ENCODE measurements around the gene WFDC12. TPM values are rescaled to one million over a fixed set of nuclear protein-coding genes. Genes with fewer than 3 reads are reported as not detected.

The WFDC12 gene
- total and polyA plus RNA-seq, 2 donors (not counting 3 experiments of a cell fraction or from before 2014, with no cell fraction given), result not detected

DNA sequence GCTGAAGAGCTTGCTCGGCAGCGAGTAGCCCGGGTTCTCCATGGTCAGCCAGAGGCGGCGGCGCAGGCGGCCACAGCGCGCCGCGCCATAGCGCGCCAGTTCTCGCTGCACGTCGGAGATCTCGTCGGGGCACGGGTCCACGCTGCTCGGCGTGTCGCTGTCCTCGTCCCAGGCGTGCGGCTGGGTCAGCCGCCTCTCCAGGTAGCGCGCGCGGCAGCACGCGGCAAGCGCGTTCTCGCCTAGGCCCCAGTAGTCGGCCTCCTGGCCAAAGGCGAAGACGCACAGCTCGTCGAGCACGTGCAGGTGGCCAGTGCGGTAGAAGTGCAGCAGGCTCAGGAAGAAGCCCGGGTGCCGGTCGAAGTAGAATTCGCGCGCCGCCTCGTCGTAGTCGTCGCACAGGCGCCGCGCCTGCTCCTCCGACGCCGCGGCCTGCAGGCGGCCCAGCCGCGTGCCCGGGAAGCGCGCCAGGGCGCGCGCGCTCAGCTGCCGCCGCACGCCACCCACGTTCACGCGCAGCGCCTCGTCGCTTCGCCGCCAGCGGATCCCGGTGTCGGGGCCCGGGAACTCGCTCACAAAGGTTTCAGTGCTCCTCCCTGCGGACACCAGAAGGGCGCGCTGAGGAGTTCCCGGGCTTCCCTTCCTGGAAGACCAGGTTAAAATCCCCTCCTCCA is 26.0 kb downstream of the WFDC12 start:
- FAIRE-seq, result peak; percentile 58
- H3K36me3 ChIP-seq (ENCODE audit: control insufficient read depth in 2 of 2, extremely low read depth in 1 of 2, insufficient read depth in 2 of 2, low read length in 2 of 2), result no peaks in the 10 kb centered on the region
- H3K9ac ChIP-seq (replicated peaks; ENCODE audit: extremely low read depth, insufficient read depth, low read length), result no peak overlapping the region
- no peaks in the 10 kb centered on the region for H4K20me1 ChIP-seq (replicated peaks; ENCODE audit: control insufficient read depth, extremely low read depth, insufficient read depth, low read length)
- ChIA-PET POLR2A (no interaction called here), CTCF (interaction anchor here (0.8 to 12.2 kb wide), 15 partner anchors 11 to 673 kb away, joined by 3 to 411 read pairs (median 5); no protein-coding TSS in a partner anchor)
- no peaks in the 10 kb centered on the region for H3K9me3 ChIP-seq (replicated peaks; ENCODE audit: control insufficient read depth, insufficient read depth, low read length)
- H2AFZ ChIP-seq (ENCODE audit: low read depth, low read length), result peak overlapping the region; percentile 33
- H3K4me3 ChIP-seq (replicated peaks in 1 of 3; ENCODE audit: insufficient read depth in 1 of 3, low read depth in 1 of 3, low read length in 3 of 3), result peak overlapping the region in 1 of 3 experiments; percentile 24
- no peak overlapping the region for H3K27ac ChIP-seq (ENCODE audit: insufficient read depth, low read depth, low read length)
- no peaks in the 10 kb centered on the region for H3K9me1 ChIP-seq (replicated peaks; ENCODE audit: control insufficient read depth, extremely low read depth, insufficient read depth, low read length)
- TF ChIP-seq EZH2 (IDR thresholded peaks at IDR 0.05; ENCODE audit: borderline replicate concordance, low read depth, low read length, severe bottlenecking), result peak; percentile 65
- TF ChIP-seq FOS (IDR thresholded peaks at IDR 0.05; ENCODE audit: borderline replicate concordance, insufficient read depth, low read length), result no peak
- TF ChIP-seq JUN (IDR thresholded peaks at IDR 0.05; ENCODE audit: borderline replicate concordance, insufficient read depth, insufficient read length, low read depth), result no peak
- dilution Hi-C loops (cut with MboI; ENCODE audit: extremely low pct_ligation_motif_present, low sequenced_read_pairs), result no loop called here
- peak overlapping the region; percentile 49 for H3K4me2 ChIP-seq (ENCODE audit: insufficient read depth, low read length)
- H3K4me1 ChIP-seq (ENCODE audit: control insufficient read depth, extremely low read depth, insufficient read depth, low read length), result peaks cover 3% of the 10 kb centered on the region
- H3K79me2 ChIP-seq (ENCODE audit: control insufficient read depth, insufficient read depth, low read length), result no peaks in the 10 kb centered on the region
- peak; percentile 23 for DNase-seq (ENCODE audit: low read depth, low spot score)
- intact Hi-C loops (cut with micrococcal nuclease), result loop anchor here (5.0 kb wide), 3 partner anchors 211 to 674 kb away; partner anchors contain the start of genes KCNK15 and YWHAB
- BruUV-seq (replicated peaks), result no TSS peak
- peaks cover 23 to 30% of the 10 kb centered on the region in 2 experiments for H3K27me3 ChIP-seq (ENCODE audit: control insufficient read depth in 2 of 2, insufficient read depth in 2 of 2, low read length in 2 of 2)

- H3K4me3 ChIP-seq (replicated peaks in 1 of 3; ENCODE audit: insufficient read depth in 1 of 3, low read depth in 1 of 3, low read length in 3 of 3), result peak overlapping the region in 1 of 3 experiments; percentile 24
- H3K36me3 ChIP-seq (ENCODE audit: control insufficient read depth in 2 of 2, extremely low read depth in 1 of 2, insufficient read depth in 2 of 2, low read length in 2 of 2), result no peaks in the 10 kb centered on the region
- H3K9me1 ChIP-seq (replicated peaks; ENCODE audit: control insufficient read depth, extremely low read depth, insufficient read depth, low read length), result no peaks in the 10 kb centered on the region
- ChIA-PET CTCF (interaction anchor here (0.8 to 12.2 kb wide), 19 partner anchors 11 to 674 kb away, joined by 3 to 411 read pairs (median 5); no protein-coding TSS in a partner anchor), POLR2A (no interaction called here)
- H3K27ac ChIP-seq (ENCODE audit: insufficient read depth, low read depth, low read length), result no peak overlapping the region
- H2AFZ ChIP-seq (ENCODE audit: low read depth, low read length), result peak overlapping the region; percentile 33
- BruUV-seq (replicated peaks), result no TSS peak
- no peaks in the 10 kb centered on the region for H4K20me1 ChIP-seq (replicated peaks; ENCODE audit: control insufficient read depth, extremely low read depth, insufficient read depth, low read length)
- no peak overlapping the region for H3K9ac ChIP-seq (replicated peaks; ENCODE audit: extremely low read depth, insufficient read depth, low read length)
- dilution Hi-C loops (cut with MboI; ENCODE audit: extremely low pct_ligation_motif_present, low sequenced_read_pairs), result no loop called here
- TF ChIP-seq FOS (IDR thresholded peaks at IDR 0.05; ENCODE audit: borderline replicate concordance, insufficient read depth, low read length) (no peak), MAX (IDR thresholded peaks at IDR 0.05; ENCODE audit: insufficient read depth, insufficient read length) (peak; percentile 32)
- TF ChIP-seq, protein P1, sequence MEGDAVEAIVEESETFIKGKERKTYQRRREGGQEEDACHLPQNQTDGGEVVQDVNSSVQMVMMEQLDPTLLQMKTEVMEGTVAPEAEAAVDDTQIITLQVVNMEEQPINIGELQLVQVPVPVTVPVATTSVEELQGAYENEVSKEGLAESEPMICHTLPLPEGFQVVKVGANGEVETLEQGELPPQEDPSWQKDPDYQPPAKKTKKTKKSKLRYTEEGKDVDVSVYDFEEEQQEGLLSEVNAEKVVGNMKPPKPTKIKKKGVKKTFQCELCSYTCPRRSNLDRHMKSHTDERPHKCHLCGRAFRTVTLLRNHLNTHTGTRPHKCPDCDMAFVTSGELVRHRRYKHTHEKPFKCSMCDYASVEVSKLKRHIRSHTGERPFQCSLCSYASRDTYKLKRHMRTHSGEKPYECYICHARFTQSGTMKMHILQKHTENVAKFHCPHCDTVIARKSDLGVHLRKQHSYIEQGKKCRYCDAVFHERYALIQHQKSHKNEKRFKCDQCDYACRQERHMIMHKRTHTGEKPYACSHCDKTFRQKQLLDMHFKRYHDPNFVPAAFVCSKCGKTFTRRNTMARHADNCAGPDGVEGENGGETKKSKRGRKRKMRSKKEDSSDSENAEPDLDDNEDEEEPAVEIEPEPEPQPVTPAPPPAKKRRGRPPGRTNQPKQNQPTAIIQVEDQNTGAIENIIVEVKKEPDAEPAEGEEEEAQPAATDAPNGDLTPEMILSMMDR (IDR thresholded peaks at IDR 0.05; ENCODE audit: extremely low read depth in 1 of 2, insufficient read depth in 1 of 2, low read depth in 1 of 2, low read length in 2 of 2), result peak; percentile 60 to 68
- H3K79me2 ChIP-seq (ENCODE audit: control insufficient read depth, insufficient read depth, low read length), result no peaks in the 10 kb centered on the region
- peak; percentile 55 for FAIRE-seq
- H3K27me3 ChIP-seq (ENCODE audit: control insufficient read depth in 2 of 2, insufficient read depth in 2 of 2, low read length in 2 of 2), result peaks cover 23 to 30% of the 10 kb centered on the region in 2 experiments
- DNase-seq (ENCODE audit: low read depth, low spot score), result peak; percentile 60
- intact Hi-C loops (cut with micrococcal nuclease), result loop anchor here (1.0 to 5.0 kb wide), 6 partner anchors 17 to 675 kb away; partner anchors contain the start of genes KCNK15, TOMM34 and YWHAB
- H3K4me2 ChIP-seq (ENCODE audit: insufficient read depth, low read length), result peak overlapping the region; percentile 49
- no peaks in the 10 kb centered on the region for H3K9me3 ChIP-seq (replicated peaks; ENCODE audit: control insufficient read depth, insufficient read depth, low read length)
- peaks cover 3% of the 10 kb centered on the region for H3K4me1 ChIP-seq (ENCODE audit: control insufficient read depth, extremely low read depth, insufficient read depth, low read length)
These were observed 26.7 kb downstream of the WFDC12 start for GRCh38 chr20:45097485-45098102.

All from endothelial cell of umbilical vein (primary cell).